Astrocyte (in vitro differentiated cells and primary cell): Measurements from ENCODE around the gene COQ10A. TPM values are rescaled to one million over a fixed set of nuclear protein-coding genes. Genes with fewer than 3 reads are reported as not detected.

ENCODE experiments used
- DNase-seq: peaks from one replicate; pipeline ENCODE4 v3.0.0-alpha.2; 2010; ENCODE audit warnings: low read depth
- FAIRE-seq: peaks from 2 replicates; lab custom pipeline; 2011; peaks lifted over from hg19 to GRCh38; lab: Jason Lieb, UNC
- H2AFZ ChIP-seq: 2 replicates; pipeline ENCODE4 v1.6.0; 2012; ENCODE audit warnings: low read depth, low read length, inconsistent platforms
- H3K27ac ChIP-seq: 2 replicates; pipeline ENCODE4 v1.5.1; 2011; ENCODE audit warnings: low read depth, low read length, inconsistent platforms
- H3K27me3 ChIP-seq: 2 replicates; pipeline ENCODE4 v1.6.0; 2011; ENCODE audit warnings: low read length, inconsistent platforms; ENCODE audit not compliant: insufficient read depth
- H3K36me3 ChIP-seq: 2 replicates; pipeline ENCODE4 v1.5.1; 2011; ENCODE audit warnings: low read length, inconsistent platforms; ENCODE audit not compliant: insufficient read depth
- H3K4me1 ChIP-seq: 2 replicates; pipeline ENCODE4 v1.5.1; 2011; ENCODE audit warnings: low read length, inconsistent platforms; ENCODE audit not compliant: insufficient read depth
- H3K4me2 ChIP-seq: 2 replicates; pipeline ENCODE4 v1.6.0; 2012; ENCODE audit warnings: low read length, inconsistent platforms
- H3K4me3 ChIP-seq: 2 replicates; pipeline ENCODE4 v1.5.1; 2011; ENCODE audit warnings: low read depth, mild to moderate bottlenecking, low read length, inconsistent platforms; ENCODE audit not compliant: insufficient read depth
- H3K79me2 ChIP-seq: 2 replicates; pipeline ENCODE4 v1.6.0; 2012; ENCODE audit warnings: mild to moderate bottlenecking, low read length, inconsistent platforms; ENCODE audit not compliant: insufficient read depth
- H3K9ac ChIP-seq: 2 replicates; pipeline ENCODE4 v1.6.0; 2012; ENCODE audit warnings: mild to moderate bottlenecking, low read length, inconsistent platforms
- H3K9me3 ChIP-seq: 2 replicates; pipeline ENCODE4 v1.5.1; 2012; ENCODE audit warnings: low read depth, mild to moderate bottlenecking, low read length, inconsistent platforms; ENCODE audit not compliant: insufficient read depth
- H4K20me1 ChIP-seq: 2 replicates; pipeline ENCODE4 v1.6.0; 2012; ENCODE audit warnings: low read length, inconsistent platforms; ENCODE audit not compliant: insufficient read depth
- H3K27ac Mint-ChIP-seq: one replicate; pipeline ENCODE4 v1.8.0; 2021; ENCODE audit warnings: mild to moderate bottlenecking, mixed read lengths; ENCODE audit not compliant: unreplicated experiment
- H3K27me3 Mint-ChIP-seq: one replicate; pipeline ENCODE4 v1.8.0; 2021; ENCODE audit warnings: low read depth, mixed read lengths; ENCODE audit not compliant: unreplicated experiment
- H3K36me3 Mint-ChIP-seq: one replicate; pipeline ENCODE4 v1.8.0; 2021; ENCODE audit warnings: low read depth, mixed read lengths; ENCODE audit not compliant: unreplicated experiment
- H3K4me1 Mint-ChIP-seq: one replicate; pipeline ENCODE4 v1.8.0; 2021; ENCODE audit warnings: low read depth, mixed read lengths; ENCODE audit not compliant: unreplicated experiment
- H3K4me3 Mint-ChIP-seq: one replicate; pipeline ENCODE4 v1.8.0; 2021; ENCODE audit warnings: mild to moderate bottlenecking, moderate library complexity, mixed read lengths; ENCODE audit not compliant: unreplicated experiment
- H3K9me3 Mint-ChIP-seq: one replicate; pipeline ENCODE4 v1.8.0; 2021; ENCODE audit warnings: mild to moderate bottlenecking, mixed read lengths; ENCODE audit not compliant: unreplicated experiment
- EZH2 ChIP-seq: IDR thresholded peaks from 2 replicates; pipeline ENCODE4 v1.6.1; 2012; ENCODE audit warnings: mild to moderate bottlenecking, low read length, inconsistent platforms; ENCODE audit not compliant: insufficient read depth
- total RNA-seq: library from RNA; stranded (reverse); gene quantifications from 2 replicates; pipeline ENCODE4 v1.2.1, GENCODE V29; 2021
- TF ChIP-seq, protein P1 (sequence below): IDR thresholded peaks from 2 replicates; pipeline ENCODE4 v1.5.1; 2011; ENCODE audit warnings: low read depth, mild to moderate bottlenecking, inconsistent platforms, low read length, moderate library complexity; ENCODE audit not compliant: insufficient read depth

Gene COQ10A
- total RNA-seq, 1 donor from 2014 or later: 9.3 TPM

DNA sequence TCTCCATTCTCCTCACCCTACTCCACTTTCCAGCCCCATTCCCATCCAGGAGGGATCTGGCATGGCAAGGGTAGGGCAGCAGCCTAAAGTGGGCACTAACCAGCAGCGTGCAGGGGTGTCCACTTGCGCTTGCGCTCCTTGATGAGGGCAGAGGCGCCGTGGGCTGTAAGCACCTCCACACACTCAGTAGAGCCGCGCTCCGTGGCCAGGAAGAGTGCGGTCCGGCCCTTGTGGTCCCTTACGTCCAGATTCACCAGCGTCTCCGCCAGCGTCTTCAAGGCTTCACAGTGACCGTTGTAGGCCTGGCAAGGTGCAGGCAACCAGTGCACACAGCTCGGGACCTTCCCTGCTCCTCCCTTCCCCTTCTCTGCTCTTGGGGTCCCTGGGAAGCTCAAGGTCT, 18.8 kb upstream of the COQ10A start:
- Histone ChIP-seq H4K20me1 (peaks cover 60% of the 10 kb centered on the region), H3K9ac (no peak overlapping the region), H3K4me2 (no peak overlapping the region), H2AFZ (no peak overlapping the region), H3K36me3 (peaks cover 57% of the 10 kb centered on the region), H3K79me2 (peaks cover 14% of the 10 kb centered on the region), H3K4me1 (no peaks in the 10 kb centered on the region), H3K27me3 (no peaks in the 10 kb centered on the region), H3K27ac (no peak overlapping the region), H3K4me3 (no peak overlapping the region), H3K9me3 (no peaks in the 10 kb centered on the region)
- TF ChIP-seq, protein P1, sequence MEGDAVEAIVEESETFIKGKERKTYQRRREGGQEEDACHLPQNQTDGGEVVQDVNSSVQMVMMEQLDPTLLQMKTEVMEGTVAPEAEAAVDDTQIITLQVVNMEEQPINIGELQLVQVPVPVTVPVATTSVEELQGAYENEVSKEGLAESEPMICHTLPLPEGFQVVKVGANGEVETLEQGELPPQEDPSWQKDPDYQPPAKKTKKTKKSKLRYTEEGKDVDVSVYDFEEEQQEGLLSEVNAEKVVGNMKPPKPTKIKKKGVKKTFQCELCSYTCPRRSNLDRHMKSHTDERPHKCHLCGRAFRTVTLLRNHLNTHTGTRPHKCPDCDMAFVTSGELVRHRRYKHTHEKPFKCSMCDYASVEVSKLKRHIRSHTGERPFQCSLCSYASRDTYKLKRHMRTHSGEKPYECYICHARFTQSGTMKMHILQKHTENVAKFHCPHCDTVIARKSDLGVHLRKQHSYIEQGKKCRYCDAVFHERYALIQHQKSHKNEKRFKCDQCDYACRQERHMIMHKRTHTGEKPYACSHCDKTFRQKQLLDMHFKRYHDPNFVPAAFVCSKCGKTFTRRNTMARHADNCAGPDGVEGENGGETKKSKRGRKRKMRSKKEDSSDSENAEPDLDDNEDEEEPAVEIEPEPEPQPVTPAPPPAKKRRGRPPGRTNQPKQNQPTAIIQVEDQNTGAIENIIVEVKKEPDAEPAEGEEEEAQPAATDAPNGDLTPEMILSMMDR: no peak
- TF ChIP-seq EZH2: no peak
- no peaks in the 10 kb centered on the region for H3K9me3 Mint-ChIP-seq
- peaks cover 16% of the 10 kb centered on the region for H3K4me1 Mint-ChIP-seq
- FAIRE-seq (no peak), DNase-seq (no peak)
- no peaks in the 10 kb centered on the region for H3K27me3 Mint-ChIP-seq
- H3K4me3 Mint-ChIP-seq: no peak overlapping the region
- H3K27ac Mint-ChIP-seq: peak overlapping the region; percentile 47
- peaks cover 25% of the 10 kb centered on the region for H3K36me3 Mint-ChIP-seq

DNA sequence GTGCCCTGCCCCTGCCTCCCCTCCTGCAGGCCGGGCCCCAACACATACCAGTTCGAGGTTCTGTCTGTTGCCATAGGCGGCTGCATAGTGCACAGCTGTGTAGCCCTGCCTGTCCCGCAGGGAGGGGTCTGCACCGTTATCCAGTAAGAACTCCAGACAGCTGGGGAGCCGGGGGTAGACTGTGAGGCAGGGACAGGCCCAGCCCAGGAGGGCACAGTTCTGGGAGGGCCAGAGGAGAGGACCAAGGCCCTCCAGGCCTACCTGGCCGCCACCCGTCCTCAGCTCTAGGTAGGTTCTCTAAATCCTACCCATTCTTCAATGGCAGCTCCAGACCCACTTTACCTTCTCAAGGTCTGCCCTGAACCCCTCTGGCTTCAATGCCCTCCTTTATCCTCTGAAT, 18.0 kb upstream of the COQ10A start:
- no peaks in the 10 kb centered on the region for H3K27me3 ChIP-seq
- no peak overlapping the region for H3K9ac ChIP-seq
- H3K4me1 ChIP-seq: no peaks in the 10 kb centered on the region
- H3K36me3 ChIP-seq: peaks cover 65% of the 10 kb centered on the region
- Mint-ChIP-seq H3K27ac (no peak overlapping the region), H3K4me3 (peak overlapping the region; percentile 64), H3K36me3 (peaks cover 27% of the 10 kb centered on the region), H3K4me1 (peaks cover 11% of the 10 kb centered on the region), H3K27me3 (no peaks in the 10 kb centered on the region), H3K9me3 (no peaks in the 10 kb centered on the region)
- TF ChIP-seq EZH2: no peak
- TF ChIP-seq, protein P1: no peak
- H4K20me1 ChIP-seq: peaks cover 66% of the 10 kb centered on the region
- H2AFZ ChIP-seq: no peak overlapping the region
- FAIRE-seq: no peak
- H3K4me2 ChIP-seq: no peak overlapping the region
- no peak overlapping the region for H3K4me3 ChIP-seq
- no peak for DNase-seq
- no peak overlapping the region for H3K27ac ChIP-seq
- H3K9me3 ChIP-seq: no peaks in the 10 kb centered on the region
- H3K79me2 ChIP-seq: peaks cover 22% of the 10 kb centered on the region

DNA sequence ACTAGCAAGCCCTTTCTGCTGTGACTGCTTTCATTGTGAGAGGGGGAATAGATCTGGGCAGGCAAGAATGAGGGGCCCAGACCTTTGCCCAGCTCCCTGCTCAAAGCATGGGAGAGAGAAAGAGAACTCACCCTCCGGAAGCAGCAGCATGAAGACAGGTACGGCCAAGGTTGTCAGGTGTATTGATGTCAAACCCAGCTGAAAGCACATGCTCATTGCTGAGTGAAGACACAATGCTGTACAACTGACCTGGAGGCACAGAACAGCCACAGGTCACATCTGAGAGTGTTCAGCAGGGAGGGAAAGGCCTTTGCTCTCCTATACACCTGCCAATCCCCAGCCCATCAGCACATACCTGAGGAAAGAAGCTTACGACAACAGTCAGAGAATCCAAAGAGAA, 14.1 kb upstream of the COQ10A start:
- H3K36me3 Mint-ChIP-seq: peaks cover 28% of the 10 kb centered on the region
- no peaks in the 10 kb centered on the region for H3K27me3 ChIP-seq

More for the DNA sequence above, 14.1 kb upstream of the COQ10A start:
- H3K4me1 ChIP-seq: peaks cover 17% of the 10 kb centered on the region
- H3K9me3 ChIP-seq: no peaks in the 10 kb centered on the region
- H3K4me3 ChIP-seq: no peak overlapping the region
- no peak overlapping the region for H3K27ac Mint-ChIP-seq
- H3K4me2 ChIP-seq: no peak overlapping the region
- DNase-seq (no peak), FAIRE-seq (no peak)
- peaks cover 65% of the 10 kb centered on the region for H3K36me3 ChIP-seq
- H4K20me1 ChIP-seq: peaks cover 73% of the 10 kb centered on the region
- no peaks in the 10 kb centered on the region for H3K27me3 Mint-ChIP-seq
- no peak overlapping the region for H3K4me3 Mint-ChIP-seq
- peaks cover 56% of the 10 kb centered on the region for H3K79me2 ChIP-seq
- no peak overlapping the region for H3K27ac ChIP-seq
- no peaks in the 10 kb centered on the region for H3K9me3 Mint-ChIP-seq
- peaks cover 15% of the 10 kb centered on the region for H3K4me1 Mint-ChIP-seq
- H2AFZ ChIP-seq: no peak overlapping the region
- no peak overlapping the region for H3K9ac ChIP-seq
- TF ChIP-seq EZH2: no peak
- TF ChIP-seq, protein P1: no peak
